ENCODE data around the gene SH2D7. TPM values are rescaled to one million over a fixed set of nuclear protein-coding genes. Genes with fewer than 3 reads are reported as not detected.

Gene SH2D7
- total RNA-seq, 2 donors from 2014 or later, result not detected

DNA sequence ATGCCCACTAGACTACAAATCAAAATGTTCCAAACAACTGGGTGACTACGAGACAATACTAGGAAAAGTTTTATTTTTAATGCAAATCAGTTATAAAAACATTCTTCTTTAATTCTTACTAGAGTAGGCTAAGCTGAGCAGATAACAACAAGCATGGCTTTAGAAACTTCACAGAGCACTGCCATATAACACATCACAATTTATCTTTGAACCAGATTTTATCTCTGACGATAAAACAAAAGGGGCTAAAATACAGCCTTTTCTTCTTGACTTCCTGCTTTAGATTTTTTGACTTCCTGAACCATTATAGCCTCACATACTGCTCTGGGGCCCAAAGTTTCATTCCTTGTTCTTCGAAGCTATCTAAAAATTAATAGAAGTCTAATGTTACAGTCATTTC, 40.8 kb upstream of the SH2D7 start:
- H3K27me3 ChIP-seq (replicated peaks; ENCODE audit: insufficient read depth), result no peaks in the 10 kb centered on the region
- no peaks in the 10 kb centered on the region for H3K9me3 ChIP-seq
- H3K36me3 ChIP-seq, result peaks cover 9% of the 10 kb centered on the region
- H3K27ac ChIP-seq, result no peak overlapping the region
- H3K4me1 ChIP-seq (ENCODE audit: control insufficient read depth in 1 of 2, low read depth in 2 of 2), result peaks cover 39 to 82% of the 10 kb centered on the region in 2 donors
- no peak for ATAC-seq (ENCODE audit: insufficient number of reproducible peaks, low FRiP score, low read depth)
- no peak overlapping the region for H3K4me3 ChIP-seq
- DNase-seq (ENCODE audit: low spot score), result no peak
- TF ChIP-seq, protein P1, sequence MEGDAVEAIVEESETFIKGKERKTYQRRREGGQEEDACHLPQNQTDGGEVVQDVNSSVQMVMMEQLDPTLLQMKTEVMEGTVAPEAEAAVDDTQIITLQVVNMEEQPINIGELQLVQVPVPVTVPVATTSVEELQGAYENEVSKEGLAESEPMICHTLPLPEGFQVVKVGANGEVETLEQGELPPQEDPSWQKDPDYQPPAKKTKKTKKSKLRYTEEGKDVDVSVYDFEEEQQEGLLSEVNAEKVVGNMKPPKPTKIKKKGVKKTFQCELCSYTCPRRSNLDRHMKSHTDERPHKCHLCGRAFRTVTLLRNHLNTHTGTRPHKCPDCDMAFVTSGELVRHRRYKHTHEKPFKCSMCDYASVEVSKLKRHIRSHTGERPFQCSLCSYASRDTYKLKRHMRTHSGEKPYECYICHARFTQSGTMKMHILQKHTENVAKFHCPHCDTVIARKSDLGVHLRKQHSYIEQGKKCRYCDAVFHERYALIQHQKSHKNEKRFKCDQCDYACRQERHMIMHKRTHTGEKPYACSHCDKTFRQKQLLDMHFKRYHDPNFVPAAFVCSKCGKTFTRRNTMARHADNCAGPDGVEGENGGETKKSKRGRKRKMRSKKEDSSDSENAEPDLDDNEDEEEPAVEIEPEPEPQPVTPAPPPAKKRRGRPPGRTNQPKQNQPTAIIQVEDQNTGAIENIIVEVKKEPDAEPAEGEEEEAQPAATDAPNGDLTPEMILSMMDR (IDR thresholded peaks at IDR 0.05), result no peak

DNA sequence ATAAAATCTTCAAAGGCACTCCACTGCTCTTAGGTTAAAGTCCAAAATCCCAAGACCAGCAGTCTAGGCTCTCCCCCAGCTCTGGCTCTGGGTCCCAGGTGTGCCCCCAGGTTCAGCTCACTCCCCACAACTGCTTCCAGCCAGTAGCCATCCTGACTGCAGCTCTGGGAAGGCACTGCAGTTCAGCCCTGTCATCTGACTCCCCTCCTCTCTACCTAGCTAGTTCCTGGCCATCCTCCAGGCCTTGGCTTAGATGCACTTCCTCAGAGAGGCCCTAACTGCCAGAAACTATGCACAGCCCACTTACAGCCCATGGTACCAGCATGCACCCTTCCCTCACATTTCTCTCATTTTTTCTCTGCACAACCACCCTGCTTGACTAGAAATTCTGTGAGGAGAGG, 40.4 kb upstream of the SH2D7 start:
- no peaks in the 10 kb centered on the region for H3K27me3 ChIP-seq (replicated peaks; ENCODE audit: insufficient read depth)
- ATAC-seq (ENCODE audit: insufficient number of reproducible peaks, low FRiP score, low read depth), result no peak
- no peak overlapping the region for H3K27ac ChIP-seq
- no peak for DNase-seq (ENCODE audit: low spot score)
- H3K4me3 ChIP-seq, result no peak overlapping the region
- H3K9me3 ChIP-seq, result no peaks in the 10 kb centered on the region
- TF ChIP-seq, protein P1 (IDR thresholded peaks at IDR 0.05), result no peak
- H3K4me1 ChIP-seq (ENCODE audit: control insufficient read depth in 1 of 2, low read depth in 2 of 2), result peaks cover 43 to 86% of the 10 kb centered on the region in 2 donors
- H3K36me3 ChIP-seq, result peaks cover 9% of the 10 kb centered on the region

DNA sequence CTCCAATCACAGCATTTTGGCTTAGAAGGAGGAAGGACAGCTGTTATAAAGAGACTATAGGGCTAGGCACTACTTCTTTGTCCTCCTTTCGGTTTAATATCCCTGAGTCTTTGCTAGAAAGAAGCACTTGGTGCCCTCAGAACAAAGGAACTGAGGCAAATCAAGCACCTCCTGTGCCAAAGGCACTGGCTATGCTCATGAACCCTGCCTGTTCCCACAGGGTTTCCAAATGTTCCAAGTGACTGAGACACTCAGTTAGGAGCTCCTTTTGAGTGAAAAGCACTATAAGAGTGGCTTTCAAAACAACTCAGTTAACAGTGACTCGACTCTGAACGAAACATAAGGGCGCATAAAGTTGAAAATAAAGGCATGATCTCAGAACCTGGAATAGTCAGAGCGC, 39.8 kb upstream of the SH2D7 start:
- ATAC-seq (ENCODE audit: insufficient number of reproducible peaks, low FRiP score, low read depth) (no peak), DNase-seq (ENCODE audit: low spot score) (no peak)
- no peak overlapping the region for H3K27ac ChIP-seq
- no peaks in the 10 kb centered on the region for H3K9me3 ChIP-seq
- peaks cover 47 to 88% of the 10 kb centered on the region in 2 donors for H3K4me1 ChIP-seq (ENCODE audit: control insufficient read depth in 1 of 2, low read depth in 2 of 2)
- no peak overlapping the region for H3K4me3 ChIP-seq
- TF ChIP-seq, protein P1 (IDR thresholded peaks at IDR 0.05), result no peak
- no peaks in the 10 kb centered on the region for H3K27me3 ChIP-seq (replicated peaks; ENCODE audit: insufficient read depth)
- peaks cover 9% of the 10 kb centered on the region for H3K36me3 ChIP-seq

DNA sequence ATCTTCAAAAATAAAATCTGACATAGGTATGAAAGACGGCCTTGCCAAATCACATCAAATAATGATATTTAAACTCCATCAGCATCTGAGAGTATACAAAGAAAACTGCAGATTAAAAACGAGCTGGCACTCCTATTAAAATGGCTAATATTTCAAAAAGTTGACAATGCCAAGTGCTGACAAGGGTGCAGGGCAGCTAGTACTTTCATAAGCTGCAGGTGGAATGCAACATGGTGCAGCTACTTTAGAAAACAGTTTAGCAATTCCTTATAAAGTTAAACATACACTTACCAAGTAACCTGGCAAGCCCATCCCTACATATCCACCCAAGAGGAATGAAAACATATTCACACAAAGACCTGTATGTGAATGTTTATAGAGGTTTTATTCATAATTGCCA, 37.8 kb upstream of the SH2D7 start:
- peaks cover 9% of the 10 kb centered on the region for H3K36me3 ChIP-seq
- H3K4me1 ChIP-seq (ENCODE audit: control insufficient read depth in 1 of 2, low read depth in 2 of 2), result peaks cover 53 to 89% of the 10 kb centered on the region in 2 donors
- TF ChIP-seq, protein P1 (IDR thresholded peaks at IDR 0.05), result no peak
- H3K9me3 ChIP-seq, result no peaks in the 10 kb centered on the region
- H3K27ac ChIP-seq, result no peak overlapping the region
- no peak overlapping the region for H3K4me3 ChIP-seq
- DNase-seq (ENCODE audit: low spot score) (no peak), ATAC-seq (ENCODE audit: insufficient number of reproducible peaks, low FRiP score, low read depth) (no peak)
- no peaks in the 10 kb centered on the region for H3K27me3 ChIP-seq (replicated peaks; ENCODE audit: insufficient read depth)

DNA sequence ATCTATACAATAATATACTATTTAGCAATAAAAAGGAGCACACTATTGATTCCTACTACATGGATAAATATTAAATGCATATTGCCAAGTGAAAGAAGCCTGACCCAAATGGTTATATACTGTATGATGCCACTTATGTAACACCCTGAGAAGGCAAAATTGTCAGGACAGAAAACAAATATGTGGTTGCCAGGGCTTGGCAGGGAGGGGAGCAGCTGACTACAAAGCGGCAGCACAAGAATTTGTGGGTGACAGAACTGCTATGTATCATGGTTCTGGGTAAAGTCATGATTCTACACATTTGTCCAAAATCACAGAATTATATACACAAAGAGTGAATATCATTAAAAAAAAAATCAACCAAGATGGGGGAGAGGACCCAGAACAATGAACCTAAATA, 37.4 kb upstream of the SH2D7 start:
- no peaks in the 10 kb centered on the region for H3K27me3 ChIP-seq (replicated peaks; ENCODE audit: insufficient read depth)
- no peak for ATAC-seq (ENCODE audit: insufficient number of reproducible peaks, low FRiP score, low read depth)
- H3K27ac ChIP-seq, result peak overlapping the region in 1 of 2 donors; percentile 66
- TF ChIP-seq, protein P1 (IDR thresholded peaks at IDR 0.05), result no peak
- H3K9me3 ChIP-seq, result no peaks in the 10 kb centered on the region
- DNase-seq (ENCODE audit: low spot score), result no peak
- H3K4me3 ChIP-seq, result no peak overlapping the region
- peaks cover 53 to 89% of the 10 kb centered on the region in 2 donors for H3K4me1 ChIP-seq (ENCODE audit: control insufficient read depth in 1 of 2, low read depth in 2 of 2)
- peaks cover 9% of the 10 kb centered on the region for H3K36me3 ChIP-seq

Measured in thoracic aorta (tissue), 2 donors.